Gastrocnemius medialis (tissue), 4 donors: ENCODE measurements around the gene NDUFB3. TPM values are rescaled to one million over a fixed set of nuclear protein-coding genes. Genes with fewer than 3 reads are reported as not detected.

Experiments used
- ATAC-seq, 2 donors: fragments of 150-250 bp; one replicate each; pipeline ENCODE4 v1.9.1; 2016
- DNase-seq, 2 donors: peaks; one replicate each; pipeline ENCODE4 v3.0.0-alpha.2; 2019
- H3K27ac ChIP-seq, 4 donors: fragments of 200-600 bp; sonication (generic); 1 replicate in 1 of 4; 2 replicates in 3 of 4; pipeline ENCODE4 v1.5.1; 2016 to 2018; ENCODE audit warnings: mild to moderate bottlenecking in 2 of 4, moderate library complexity in 1 of 4
- H3K27me3 ChIP-seq, 3 donors: fragments of 200-600 bp; sonication (generic) in 2 of 3; 1 replicate in 1 of 3; 2 replicates in 2 of 3; pipeline versions ENCODE4 v1.5.1 to v1.6.0; 2016 to 2019; ENCODE audit warnings: mild to moderate bottlenecking in 1 of 3, moderate library complexity in 1 of 3
- H3K36me3 ChIP-seq, 2 donors: fragments of 200-600 bp; sonication (generic) in 1 of 2; one replicate each; pipeline ENCODE4 v1.5.1; 2017 to 2018
- H3K4me1 ChIP-seq, 2 donors: fragments of 200-600 bp; sonication (generic) in 1 of 2; one replicate each; pipeline ENCODE4 v1.5.1; 2016 to 2017; ENCODE audit warnings: mild to moderate bottlenecking in 2 of 2
- H3K4me3 ChIP-seq, 4 donors: fragments of 200-600 bp; sonication (generic) in 3 of 4; 1 replicate in 1 of 4; 2 replicates in 3 of 4; pipeline ENCODE4 v1.5.1; 2016 to 2019; ENCODE audit warnings: mild to moderate bottlenecking in 2 of 4
- H3K9me3 ChIP-seq, 3 donors: fragments of 200-600 bp; sonication (generic) in 2 of 3; 1 replicate in 1 of 3; 2 replicates in 2 of 3; pipeline ENCODE4 v1.5.1; 2016 to 2019
- CTCF ChIP-seq, 5 experiments: fragments of 450-650 bp in 3 of 5; fragments of 200-600 bp in 2 of 5; sonication (generic) in 2 of 5; IDR thresholded peaks in 4 of 5; conservative IDR thresholded peaks in 1 of 5; 1 replicate in 4 of 5; 2 replicates in 1 of 5; pipeline ENCODE4 v1.5.1; 2016 to 2019; ENCODE audit warnings: antibody characterized with exemption in 5 of 5, mild to moderate bottlenecking in 3 of 5, moderate library complexity in 3 of 5
- POLR2A ChIP-seq, 2 donors: fragments of 450-650 bp; IDR thresholded peaks; one replicate each; pipeline ENCODE4 v1.6.1; 2017; ENCODE audit warnings: antibody characterized with exemption in 2 of 2, mild to moderate bottlenecking in 2 of 2, moderate library complexity in 2 of 2
- in situ Hi-C, 4 donors: fragments of 200-750 bp; cut with MboI; loops; one replicate each; pipeline versions ENCODE4 v1.15.0 to v1.8.0; 2017; ENCODE audit warnings: low sequenced_read_pairs in 4 of 4
- intact Hi-C: fragments of 100-400 bp; cut with DNase I; formaldehyde crosslinking; loops from one replicate; pipeline ENCODE4 v1.15.1; 2023; ENCODE audit warnings: low total_unique reads
- total RNA-seq, 4 donors: library from RNA; depleted of rRNA; stranded (reverse); fragments of >200 nt; gene quantifications; one replicate each; pipeline versions ENCODE4 v1.1.0 to v1.2.3, GENCODE V29; 2016

Gene NDUFB3
- total RNA-seq, 4 donors from 2014 or later: 107 to 146 (median 135) TPM

- peaks cover 80 to 92% of the 10 kb centered on the region in 2 donors for H3K4me1 ChIP-seq
Measured at GRCh38 chr2:201126308-201127151, 54.7 kb downstream of the NDUFB3 start.

GRCh38 chr2:201127152-201127511 lies 55.3 kb downstream of the NDUFB3 start:
- Histone ChIP-seq H3K27me3 (no peaks in the 10 kb centered on the region), H3K9me3 (no peaks in the 10 kb centered on the region), H3K4me3 (peak overlapping the region; percentile 29 to 95 (median 82)), H3K36me3 (peaks cover 0 to 11% of the 10 kb centered on the region in 2 donors), H3K27ac (peak overlapping the region; percentile 95 to 100 (median 98)), H3K4me1 (peaks cover 81 to 92% of the 10 kb centered on the region in 2 donors)
- ATAC-seq (peak in 1 of 2 donors; percentile 2), DNase-seq (no peak)
- TF ChIP-seq POLR2A (IDR thresholded peaks at IDR 0.05) (no peak), CTCF (IDR thresholded peaks at IDR 0.05 in 4 of 5, conservative IDR thresholded peaks at IDR 0.05 in 1 of 5) (no peak)
- in situ Hi-C loops (no loop called here), intact Hi-C loops (loop anchor here (1.0 kb wide), 1 partner anchor 10 kb away; no protein-coding TSS in a partner anchor)

More at GRCh38 chr2:201126308-201127151, 54.7 kb downstream of the NDUFB3 start:
- peak overlapping the region; percentile 95 to 100 (median 98) for H3K27ac ChIP-seq
- peak overlapping the region; percentile 44 to 95 (median 82) for H3K4me3 ChIP-seq
- H3K27me3 ChIP-seq: no peaks in the 10 kb centered on the region
- intact Hi-C loops: loop anchor here (1.0 kb wide), 1 partner anchor 9 kb away; no protein-coding TSS in a partner anchor
- in situ Hi-C loops: no loop called here
- TF ChIP-seq POLR2A (IDR thresholded peaks at IDR 0.05) (no peak), CTCF (IDR thresholded peaks at IDR 0.05 in 4 of 5, conservative IDR thresholded peaks at IDR 0.05 in 1 of 5) (no peak)
- ATAC-seq: no peak
- no peaks in the 10 kb centered on the region for H3K9me3 ChIP-seq
- peaks cover 0 to 5% of the 10 kb centered on the region in 2 donors for H3K36me3 ChIP-seq
- DNase-seq: no peak

GRCh38 chr2:201127570-201127969 lies 55.8 kb downstream of the NDUFB3 start:
- peaks cover 0 to 16% of the 10 kb centered on the region in 2 donors for H3K36me3 ChIP-seq
- peaks cover 81 to 92% of the 10 kb centered on the region in 2 donors for H3K4me1 ChIP-seq
- no peaks in the 10 kb centered on the region for H3K27me3 ChIP-seq
- no peaks in the 10 kb centered on the region for H3K9me3 ChIP-seq
- H3K27ac ChIP-seq: peak overlapping the region; percentile 95 to 100 (median 98)
- peak; percentile 86 to 93 for TF ChIP-seq POLR2A (IDR thresholded peaks at IDR 0.05)
- TF ChIP-seq CTCF (IDR thresholded peaks at IDR 0.05 in 4 of 5, conservative IDR thresholded peaks at IDR 0.05 in 1 of 5): no peak
- peak overlapping the region; percentile 29 to 95 (median 82) for H3K4me3 ChIP-seq
- DNase-seq: peak; percentile 82 to 89
- intact Hi-C loops (loop anchor here (1.0 kb wide), 1 partner anchor 10 kb away; no protein-coding TSS in a partner anchor), in situ Hi-C loops (no loop called here)
- peak; percentile 48 to 56 for ATAC-seq

GRCh38 chr2:201128033-201128432 lies 56.2 kb downstream of the NDUFB3 start:
- Histone ChIP-seq H3K4me1 (peaks cover 81 to 92% of the 10 kb centered on the region in 2 donors), H3K36me3 (peaks cover 0 to 20% of the 10 kb centered on the region in 2 donors), H3K27me3 (no peaks in the 10 kb centered on the region), H3K27ac (peak overlapping the region; percentile 95 to 100 (median 98)), H3K9me3 (no peaks in the 10 kb centered on the region), H3K4me3 (peak overlapping the region; percentile 29 to 95 (median 82))
- DNase-seq (no peak), ATAC-seq (no peak)
- intact Hi-C loops (no loop called here), in situ Hi-C loops (no loop called here)
- no peak for TF ChIP-seq POLR2A (IDR thresholded peaks at IDR 0.05)
- TF ChIP-seq CTCF (IDR thresholded peaks at IDR 0.05 in 4 of 5, conservative IDR thresholded peaks at IDR 0.05 in 1 of 5): no peak
